GM21529 (cell line): ENCODE results near the gene PGAM5.

Experiments
- ATAC-seq: cut with Tn5 transposase; IDR thresholded peaks from one replicate; pipeline ENCODE4 v1.9.1; 2021; ENCODE audit not compliant: unreplicated experiment

PGAM5 gene

DNA sequence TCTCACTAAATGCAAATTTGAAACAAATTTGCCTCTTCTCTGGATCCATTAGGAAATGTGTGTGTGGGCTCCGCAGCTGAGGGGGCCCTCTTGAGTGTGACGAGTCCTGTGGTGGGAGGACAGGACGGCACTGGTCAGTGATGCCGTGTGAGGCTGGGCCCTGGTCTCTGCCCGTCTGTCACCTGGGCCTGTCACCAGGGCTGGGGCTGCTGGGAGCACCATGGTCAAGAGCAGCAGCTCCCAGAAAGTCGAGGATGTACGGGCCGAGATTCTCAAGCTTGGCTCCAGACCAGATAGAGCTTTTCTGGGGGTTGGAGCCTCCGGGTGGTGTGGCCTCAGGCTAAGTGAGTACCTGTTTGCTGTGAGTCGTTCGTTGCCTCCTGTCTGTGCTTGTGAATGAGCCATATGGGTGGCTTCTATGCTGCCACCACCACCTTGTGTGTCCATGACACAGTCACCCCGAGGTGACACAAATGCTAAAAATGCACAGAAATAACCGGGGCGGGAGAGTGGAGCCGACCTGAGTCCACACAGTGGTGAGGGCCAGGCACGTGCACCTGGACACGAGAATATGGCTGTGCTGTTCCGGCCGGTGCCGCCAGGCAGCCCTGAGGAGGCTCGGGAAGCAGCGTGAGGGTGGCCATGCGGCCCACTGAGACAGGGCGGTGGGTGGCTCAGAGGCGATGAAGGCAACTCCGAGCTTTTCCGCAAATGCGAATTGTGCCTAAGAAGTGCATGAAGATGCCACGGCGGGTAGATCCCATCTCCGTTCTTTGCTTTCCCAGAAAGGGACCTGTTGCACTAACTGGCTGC, 8.7 kb downstream of the PGAM5 start:
- ATAC-seq = no peak

DNA sequence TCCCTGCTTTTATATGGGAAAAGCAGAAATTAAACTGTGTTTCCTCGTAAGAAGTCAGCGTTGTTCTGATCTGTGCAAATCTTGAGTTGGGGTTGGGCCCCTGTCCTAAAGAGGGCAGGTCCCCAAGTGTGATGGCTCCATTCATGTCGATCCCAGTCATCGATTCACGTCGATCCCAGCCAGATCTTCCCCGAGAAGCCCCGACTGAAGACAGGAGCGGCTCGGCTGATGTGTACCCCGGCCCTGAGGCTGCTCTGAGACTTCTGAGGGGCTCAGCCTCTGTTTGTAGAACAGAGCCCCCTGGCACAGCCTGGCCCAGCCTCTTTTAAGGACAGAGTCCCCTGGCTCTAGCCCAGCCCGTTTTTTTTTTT, 9.3 kb downstream of the PGAM5 start:
- ATAC-seq = no peak

DNA sequence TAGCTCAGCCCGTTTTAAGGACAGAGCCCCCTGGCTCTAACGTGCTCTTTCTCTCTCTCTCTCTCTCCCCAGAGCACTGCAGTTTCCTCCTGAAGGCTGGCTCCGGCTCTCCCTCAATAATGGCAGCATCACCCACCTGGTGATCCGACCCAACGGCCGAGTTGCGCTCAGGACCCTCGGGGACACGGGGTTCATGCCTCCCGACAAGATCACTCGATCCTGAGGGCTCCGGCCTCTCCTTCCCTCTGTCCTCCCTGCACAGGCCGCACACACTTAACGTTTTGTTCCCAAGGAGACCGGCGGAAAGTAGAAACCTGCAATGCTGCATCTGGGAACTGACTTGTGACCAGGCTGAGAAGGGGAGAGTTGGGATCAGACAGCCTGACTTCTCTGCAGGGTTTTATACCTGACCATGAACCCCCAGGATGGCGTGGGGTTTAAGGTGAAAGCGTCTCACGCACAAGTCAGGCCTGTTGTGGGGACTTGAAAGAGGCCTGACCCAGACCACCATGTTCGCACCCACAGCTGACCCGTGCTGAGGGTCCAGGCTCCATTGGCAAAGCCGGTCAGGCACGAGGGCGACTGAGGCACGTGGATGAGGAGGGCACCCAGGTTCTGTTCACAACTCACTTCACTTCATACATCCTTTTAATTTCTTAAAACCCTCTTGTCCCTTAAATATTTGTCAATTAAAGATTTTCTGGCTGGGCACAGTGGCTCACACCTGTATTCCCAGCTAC, 10.1 kb downstream of the PGAM5 start:
- no peak for ATAC-seq

DNA sequence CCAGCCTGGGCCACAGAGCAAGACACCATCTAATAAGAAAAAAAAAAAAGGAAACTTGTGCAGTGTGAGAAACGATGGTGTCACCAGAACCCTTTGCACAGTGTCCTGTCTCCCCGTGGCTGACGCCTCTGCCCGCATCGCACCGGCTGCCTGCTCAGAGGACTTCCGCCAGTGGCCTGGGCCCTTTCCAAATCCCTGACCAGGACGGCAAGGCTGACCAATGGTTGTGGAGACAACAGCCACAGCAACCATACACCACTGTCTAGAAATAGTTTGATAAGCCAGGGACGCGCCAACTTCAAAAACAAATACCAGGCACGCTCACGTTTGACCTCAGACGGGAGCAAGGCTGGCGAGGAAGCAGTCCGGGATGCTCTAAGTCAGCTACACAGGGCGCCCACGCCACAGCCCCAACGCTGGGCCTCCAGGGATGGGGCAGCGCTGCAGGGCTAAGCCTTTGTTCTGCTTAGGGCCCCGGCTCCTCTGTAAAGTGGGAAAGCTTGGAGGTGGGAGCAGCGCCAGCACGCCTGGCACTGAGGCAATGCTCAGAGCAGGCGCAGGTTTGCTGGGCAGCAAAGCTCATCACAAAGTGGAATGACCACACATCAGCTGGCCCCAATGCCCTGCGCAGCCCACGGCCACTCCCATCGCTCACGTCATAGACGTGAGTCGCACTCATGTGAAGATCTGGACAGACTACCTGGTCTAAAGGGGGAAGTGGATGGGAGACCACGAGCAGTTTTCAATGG, 12.5 kb downstream of the PGAM5 start:
- no peak for ATAC-seq

DNA sequence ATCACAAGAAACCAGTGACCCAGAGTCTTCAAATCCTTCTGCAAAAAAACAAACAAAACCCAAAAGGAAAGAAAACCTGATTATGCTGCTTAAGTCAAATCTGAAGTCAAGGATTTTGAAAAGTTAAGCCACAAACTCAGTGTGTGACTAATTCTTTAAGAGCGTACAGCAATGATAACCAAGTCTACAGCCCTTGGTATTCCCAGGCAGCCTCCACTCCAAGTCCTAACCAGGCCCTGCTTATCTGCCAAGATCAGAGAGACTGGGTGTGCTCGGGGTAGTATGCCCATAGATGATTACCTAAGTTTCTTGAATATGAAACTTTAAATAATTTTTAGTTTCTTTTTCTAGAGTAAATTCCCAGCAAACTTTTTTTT, 13.1 kb downstream of the PGAM5 start:
- ATAC-seq = no peak

DNA sequence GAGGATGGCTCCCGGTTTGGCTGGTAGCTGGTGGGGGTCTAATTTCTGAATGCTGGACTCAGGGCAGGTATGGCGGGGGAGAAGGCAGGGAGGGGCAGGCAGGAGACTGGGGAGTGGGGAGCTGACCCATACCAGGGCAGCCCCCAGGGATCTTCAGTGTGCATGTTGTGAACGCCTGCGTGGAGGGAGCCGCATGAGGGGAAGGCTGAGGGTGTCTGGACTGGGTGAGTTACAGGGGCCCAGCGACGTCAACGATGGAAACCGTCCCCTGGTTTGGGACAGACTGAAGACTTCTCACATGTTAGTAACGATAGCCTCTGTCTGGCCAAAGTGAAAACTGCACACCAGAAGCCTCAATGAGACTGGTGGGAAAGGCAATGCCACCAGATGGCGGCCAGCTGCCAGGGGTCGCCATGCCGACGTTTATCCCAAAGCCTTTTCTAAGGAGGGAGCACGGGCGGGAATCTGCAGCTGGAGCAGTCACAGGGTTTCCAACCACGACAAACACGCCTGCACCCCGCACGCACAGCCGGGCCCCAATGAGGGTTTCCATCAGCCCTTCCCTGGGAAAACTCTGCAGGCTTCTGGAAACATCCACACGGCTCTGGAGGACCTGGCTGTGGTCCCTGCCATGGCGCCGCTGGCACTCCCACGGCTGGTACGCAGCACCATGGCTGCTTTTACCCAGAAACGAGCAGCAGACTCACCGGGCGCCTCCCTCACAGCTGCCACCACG, 14.0 kb downstream of the PGAM5 start:
- ATAC-seq = no peak

DNA sequence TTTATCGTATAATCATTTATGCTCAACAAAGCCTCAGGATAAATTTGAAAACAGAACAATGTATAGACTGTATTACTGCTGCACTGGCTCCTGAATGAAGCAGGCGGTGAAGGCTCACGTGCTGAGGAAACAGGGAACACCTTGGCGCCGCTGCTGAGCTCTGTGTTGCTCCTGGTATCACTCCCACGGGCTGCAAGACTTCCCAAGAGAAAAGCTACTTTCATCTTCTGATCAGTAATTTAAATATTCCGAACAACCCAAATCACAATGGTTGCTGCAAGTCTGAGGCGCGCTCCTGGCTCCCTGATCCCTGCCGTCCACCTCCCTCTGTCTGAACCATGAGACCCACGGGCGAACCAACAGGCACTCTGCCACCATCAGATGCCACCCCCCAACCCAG, 15.7 kb downstream of the PGAM5 start:
- no peak for ATAC-seq

DNA sequence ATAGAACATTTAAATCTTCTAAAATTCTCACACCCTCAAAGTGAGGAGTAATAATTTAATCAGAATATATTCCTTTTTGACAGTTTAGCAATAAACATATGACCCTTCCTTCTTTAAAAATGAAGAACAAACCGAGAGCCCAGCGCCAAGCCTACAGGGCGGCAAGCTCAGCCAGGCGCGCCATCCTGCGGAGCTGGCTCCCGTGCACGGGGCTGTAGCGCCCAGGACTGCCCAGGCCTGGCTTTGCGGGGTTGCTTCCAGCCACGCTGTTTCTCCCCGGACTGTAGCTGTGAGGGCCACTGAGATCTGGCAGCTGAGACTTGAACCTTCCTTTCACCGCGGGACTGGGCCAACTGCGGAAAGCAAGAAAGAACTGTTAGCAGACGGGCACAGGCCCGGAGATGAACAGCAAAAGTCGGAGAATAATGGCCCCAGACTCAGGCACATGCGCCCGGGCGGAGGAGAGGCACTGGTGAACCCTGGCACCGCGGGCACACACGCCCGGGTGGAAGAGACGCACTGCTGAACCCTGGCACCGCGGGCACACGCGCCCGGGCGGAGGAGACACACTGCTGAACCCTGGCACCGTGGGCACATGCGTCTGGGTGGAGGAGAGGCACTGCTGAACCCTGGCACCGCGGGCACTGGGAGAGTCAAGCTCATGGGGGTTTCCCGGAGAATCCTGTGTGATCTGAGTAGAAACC, 16.6 kb downstream of the PGAM5 start:
- ATAC-seq = no peak

DNA sequence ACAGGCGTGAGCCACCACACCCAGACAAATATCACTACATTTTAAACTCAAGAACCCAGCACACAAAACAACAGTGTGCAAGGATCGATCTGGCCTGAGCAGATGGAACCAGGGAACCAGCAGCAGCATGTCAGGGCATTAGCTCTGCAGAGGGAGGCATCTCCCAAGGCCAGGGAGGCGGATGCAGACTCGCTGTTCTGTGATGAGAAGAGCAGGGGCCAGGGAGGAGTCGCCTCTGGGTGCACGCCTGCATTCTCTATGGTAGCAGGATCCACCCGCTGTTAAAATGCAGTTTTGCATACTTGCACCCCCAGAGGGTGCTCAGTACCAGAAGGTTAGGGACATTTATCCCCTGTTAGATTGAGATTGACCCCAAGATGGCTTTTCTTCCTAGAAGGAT, 17.9 kb downstream of the PGAM5 start:
- ATAC-seq = no peak

DNA sequence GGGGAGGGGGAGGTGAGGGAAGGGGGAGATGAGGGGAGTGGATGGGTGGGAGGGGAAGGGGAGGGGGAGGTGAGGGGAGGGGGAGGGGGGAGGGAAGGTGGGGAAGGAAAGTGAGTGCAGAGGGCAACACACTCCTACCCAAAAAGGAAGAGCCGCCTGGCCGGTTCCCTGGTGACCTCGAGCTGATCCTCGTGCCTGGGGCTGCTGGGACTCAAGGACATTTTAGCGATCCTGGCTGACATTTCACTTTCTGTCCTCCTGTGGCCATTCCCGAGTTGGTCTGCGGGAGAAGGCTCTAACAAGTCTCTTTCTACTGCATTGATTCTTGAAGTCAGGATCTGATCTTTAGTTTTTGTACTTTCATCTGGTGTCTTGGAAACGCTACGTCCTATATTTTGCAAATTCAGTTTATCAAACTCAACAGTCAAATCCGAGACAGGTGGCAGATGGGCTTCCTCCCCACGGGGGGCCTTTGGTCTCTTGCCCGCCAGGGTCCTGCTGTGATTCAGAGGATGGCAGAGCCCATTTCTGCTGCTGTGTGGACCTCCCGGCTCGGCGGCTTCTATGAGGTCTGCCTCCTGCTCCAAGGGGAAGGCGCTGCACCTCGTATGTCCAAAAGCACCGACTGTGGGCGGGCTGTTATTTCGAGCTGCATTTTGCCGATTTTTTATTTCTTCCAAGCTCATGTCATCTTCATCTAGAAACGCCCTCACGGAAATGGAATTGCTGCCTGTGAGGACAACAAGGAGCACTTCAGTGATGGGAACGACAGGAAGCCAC, 19.1 kb downstream of the PGAM5 start:
- no peak for ATAC-seq

DNA sequence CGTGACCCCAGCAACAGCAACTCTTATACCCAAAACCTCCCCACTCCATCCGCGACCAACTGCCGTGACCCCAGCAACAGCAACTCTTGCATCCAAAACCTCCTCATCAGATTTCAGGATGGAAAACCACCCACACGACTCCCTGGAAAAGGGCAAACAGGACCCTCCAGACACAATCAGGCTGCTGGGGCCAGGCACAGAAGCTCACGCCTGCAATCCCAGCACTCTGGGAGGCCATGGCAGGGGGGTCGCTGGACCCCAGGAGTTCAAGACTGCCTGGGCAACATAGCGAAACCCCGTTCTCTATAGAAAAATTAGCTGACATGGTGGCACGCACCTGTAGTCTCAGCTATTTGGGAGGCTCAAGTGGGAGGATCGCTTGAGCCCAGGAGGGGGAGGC, 19.7 kb downstream of the PGAM5 start:
- no peak for ATAC-seq

DNA sequence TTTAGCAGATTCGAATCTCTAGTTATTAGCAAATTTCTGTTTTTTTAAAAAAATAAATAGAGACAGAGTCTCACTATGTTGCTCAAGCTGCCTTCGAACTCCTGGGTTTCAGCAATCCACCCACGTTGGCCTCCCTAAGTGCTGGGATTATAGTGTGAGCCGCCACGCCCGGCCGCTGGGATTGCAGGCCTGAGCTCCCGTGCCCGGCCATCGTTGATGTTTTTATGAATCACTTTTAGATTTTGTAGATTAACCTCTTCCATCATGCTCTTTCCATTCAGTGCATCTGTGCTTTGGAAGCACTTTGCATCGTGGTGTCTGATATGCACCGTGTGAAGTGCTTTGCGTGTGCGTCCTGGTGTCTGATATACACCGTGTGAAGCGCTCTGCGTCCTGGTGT, 20.9 kb downstream of the PGAM5 start:
- no peak for ATAC-seq

DNA sequence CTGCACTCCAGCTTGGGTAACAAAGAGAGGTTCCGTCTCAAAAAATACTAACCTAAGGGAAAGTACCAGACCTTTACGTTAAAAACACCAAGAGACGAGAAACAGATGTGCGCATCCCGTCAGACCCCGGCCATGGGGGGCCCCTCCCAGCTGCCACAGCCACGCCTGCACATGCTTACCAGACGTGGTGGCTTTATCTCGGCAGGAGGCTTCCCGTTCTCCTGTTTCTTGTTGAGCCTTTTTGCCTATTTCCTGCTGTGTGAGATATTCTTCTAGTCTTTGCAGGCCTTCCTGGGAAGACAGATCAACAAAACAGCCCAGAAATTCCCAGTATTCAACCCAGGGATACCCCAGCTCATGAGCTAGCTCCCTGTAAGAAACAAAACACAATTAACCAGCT, 23.6 kb downstream of the PGAM5 start:
- no peak for ATAC-seq

DNA sequence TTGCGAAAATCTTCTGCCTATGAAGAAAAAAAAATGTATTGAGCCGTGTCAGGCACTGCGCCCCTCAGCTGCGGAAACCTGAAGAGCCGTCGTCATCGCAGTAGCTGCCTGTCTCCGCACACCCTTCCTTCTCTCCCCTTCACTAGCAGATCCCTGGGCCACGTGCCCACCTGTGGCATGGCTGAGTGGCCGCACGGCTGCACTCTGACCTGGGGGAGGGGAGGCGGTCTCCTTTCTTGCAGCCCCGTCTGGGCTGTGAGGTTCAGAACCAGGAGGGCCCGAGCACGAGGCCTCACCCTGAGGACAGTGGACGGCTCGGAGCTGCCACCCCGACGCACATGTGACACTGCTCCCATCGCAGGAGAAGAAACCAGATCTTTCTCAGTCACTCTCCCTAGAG, 24.9 kb downstream of the PGAM5 start:
- no peak for ATAC-seq

DNA sequence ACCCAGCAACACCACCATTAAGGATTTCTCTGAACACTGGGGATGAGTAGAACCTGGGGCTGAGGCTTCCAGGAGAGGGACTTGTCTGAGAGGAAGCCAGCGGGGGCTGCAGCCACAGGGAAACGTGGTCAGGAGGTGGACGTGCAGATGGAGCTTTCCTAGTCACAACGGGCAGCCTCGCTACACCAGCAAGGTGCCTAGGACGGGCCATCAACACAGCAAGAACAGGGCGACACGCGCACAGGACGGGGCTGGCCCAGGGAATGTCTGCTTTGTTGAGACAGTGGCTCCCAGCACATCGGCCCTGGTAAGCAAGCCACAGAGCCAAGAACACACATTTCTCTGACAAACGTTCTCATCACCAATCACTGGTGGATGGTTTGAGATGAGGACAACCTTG, 25.7 kb downstream of the PGAM5 start:
- no peak for ATAC-seq

DNA sequence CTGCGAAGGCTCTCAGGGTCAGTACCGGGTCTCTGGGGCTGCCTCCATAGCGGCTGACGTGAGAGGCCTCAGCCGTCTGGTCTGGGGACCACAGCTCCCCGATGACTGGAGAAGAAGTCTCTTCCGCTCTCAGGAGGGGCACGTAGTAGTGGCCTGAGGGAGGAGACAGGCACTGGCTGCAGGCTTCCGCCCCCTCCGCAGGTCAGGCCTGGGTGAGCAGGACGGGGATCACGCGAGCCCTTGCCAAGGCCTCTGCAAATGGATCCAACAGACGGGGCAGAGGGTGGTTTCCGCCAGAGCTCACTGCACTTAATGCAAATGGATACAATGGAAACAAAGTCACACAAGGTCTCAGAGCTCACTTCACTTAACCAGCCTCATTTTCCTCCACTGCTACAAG, 26.3 kb downstream of the PGAM5 start:
- no peak for ATAC-seq

DNA sequence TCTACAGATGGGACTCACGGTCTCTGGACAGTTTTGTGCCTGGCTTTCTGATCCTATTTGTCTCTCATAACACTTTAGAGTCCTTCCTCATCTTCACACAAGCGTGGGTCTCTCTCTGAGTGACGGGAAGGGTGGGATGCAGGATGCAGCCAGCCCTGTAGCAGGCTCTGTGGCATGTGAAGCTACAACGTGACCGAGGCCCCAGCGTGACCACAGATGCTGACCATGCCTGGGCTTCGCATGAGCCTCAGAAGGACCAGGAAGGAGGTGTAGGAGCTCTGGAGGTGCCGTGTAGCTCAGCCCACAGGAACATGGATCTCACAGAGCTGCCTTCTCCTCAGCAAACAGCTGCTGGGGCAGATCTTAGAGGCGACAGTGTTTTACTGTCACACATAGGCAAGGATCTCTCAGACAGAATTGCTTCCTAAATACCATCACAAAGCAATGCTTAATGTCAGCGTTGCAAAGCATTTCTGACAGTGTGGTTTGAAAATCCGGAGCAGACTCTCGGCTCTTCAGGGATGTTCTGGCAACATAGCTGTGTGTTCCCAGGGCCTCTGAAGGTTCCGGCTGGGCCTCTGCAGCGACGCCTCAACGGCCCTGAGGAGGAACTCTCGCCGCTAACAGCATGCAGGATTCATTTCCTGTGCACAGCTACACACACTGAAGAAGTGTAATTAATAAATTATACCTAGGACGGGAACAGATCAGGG, 29.1 kb downstream of the PGAM5 start:
- no peak for ATAC-seq

DNA sequence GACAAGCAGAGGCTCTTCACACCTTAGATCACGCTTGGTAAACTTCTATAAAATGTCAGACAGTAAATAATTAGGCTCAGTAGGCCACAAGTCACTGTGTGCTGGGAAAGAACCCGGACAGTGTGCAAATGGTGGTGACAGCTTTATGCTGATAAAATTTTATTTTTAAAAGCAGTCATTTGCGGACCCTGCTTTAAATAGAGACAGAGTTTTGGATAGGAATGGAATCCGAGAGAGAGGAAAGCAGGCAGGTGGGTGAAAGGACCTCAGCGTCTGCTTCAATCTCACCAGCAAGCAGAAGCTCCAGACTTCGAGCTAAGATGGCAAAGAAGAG, 29.6 kb downstream of the PGAM5 start:
- no peak for ATAC-seq

DNA sequence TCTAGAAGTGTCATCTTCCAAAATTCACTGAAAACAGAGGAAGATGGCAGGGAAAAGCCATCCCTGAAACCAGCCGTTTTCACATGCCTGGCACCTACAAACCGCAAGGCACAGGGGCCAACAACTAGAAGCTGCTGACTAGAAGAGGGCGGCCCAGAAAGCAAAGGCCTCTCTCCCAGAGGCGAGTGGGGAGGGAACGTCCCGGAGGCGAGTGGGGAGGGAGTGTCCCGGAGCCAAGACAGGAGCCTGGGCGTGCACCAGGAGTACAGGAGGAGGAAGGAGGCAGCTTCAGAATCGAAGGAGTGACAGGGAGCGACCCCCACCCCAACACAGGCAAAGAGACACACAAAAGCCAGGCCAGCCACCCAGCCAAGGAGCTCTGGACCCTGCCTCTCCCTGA, 30.0 kb downstream of the PGAM5 start:
- no peak for ATAC-seq
